ENCODE measurements around the gene PDLIM7.

The PDLIM7 gene

GRCh38 chr5:177450667-177451424 lies 46.6 kb downstream of the PDLIM7 start:
- no peaks in the 10 kb centered on the region for H4K20me1 ChIP-seq (ENCODE audit: insufficient read depth)
- H3K36me3 ChIP-seq (ENCODE audit: insufficient read depth): no peaks in the 10 kb centered on the region
- no peak overlapping the region for H2AFZ ChIP-seq (ENCODE audit: low read depth)
- no peaks in the 10 kb centered on the region for H3K79me2 ChIP-seq (ENCODE audit: insufficient read depth, low read depth)
- no peaks in the 10 kb centered on the region for H3K27me3 ChIP-seq (ENCODE audit: insufficient read depth, low read depth)
- H3K4me3 ChIP-seq (IDR thresholded peaks at IDR 0.05; ENCODE audit: insufficient read depth, low read depth, low read length): no peak overlapping the region
- H3K4me1 ChIP-seq (ENCODE audit: low read depth, poor library complexity, severe bottlenecking): peaks cover 7% of the 10 kb centered on the region
- no peak overlapping the region for H3K27ac ChIP-seq
- H3K9ac ChIP-seq: no peak overlapping the region
- TF ChIP-seq CTCF (conservative IDR thresholded peaks at IDR 0.05; ENCODE audit: low read depth, low read length): no peak
- no peak overlapping the region for H3K4me2 ChIP-seq

DNA sequence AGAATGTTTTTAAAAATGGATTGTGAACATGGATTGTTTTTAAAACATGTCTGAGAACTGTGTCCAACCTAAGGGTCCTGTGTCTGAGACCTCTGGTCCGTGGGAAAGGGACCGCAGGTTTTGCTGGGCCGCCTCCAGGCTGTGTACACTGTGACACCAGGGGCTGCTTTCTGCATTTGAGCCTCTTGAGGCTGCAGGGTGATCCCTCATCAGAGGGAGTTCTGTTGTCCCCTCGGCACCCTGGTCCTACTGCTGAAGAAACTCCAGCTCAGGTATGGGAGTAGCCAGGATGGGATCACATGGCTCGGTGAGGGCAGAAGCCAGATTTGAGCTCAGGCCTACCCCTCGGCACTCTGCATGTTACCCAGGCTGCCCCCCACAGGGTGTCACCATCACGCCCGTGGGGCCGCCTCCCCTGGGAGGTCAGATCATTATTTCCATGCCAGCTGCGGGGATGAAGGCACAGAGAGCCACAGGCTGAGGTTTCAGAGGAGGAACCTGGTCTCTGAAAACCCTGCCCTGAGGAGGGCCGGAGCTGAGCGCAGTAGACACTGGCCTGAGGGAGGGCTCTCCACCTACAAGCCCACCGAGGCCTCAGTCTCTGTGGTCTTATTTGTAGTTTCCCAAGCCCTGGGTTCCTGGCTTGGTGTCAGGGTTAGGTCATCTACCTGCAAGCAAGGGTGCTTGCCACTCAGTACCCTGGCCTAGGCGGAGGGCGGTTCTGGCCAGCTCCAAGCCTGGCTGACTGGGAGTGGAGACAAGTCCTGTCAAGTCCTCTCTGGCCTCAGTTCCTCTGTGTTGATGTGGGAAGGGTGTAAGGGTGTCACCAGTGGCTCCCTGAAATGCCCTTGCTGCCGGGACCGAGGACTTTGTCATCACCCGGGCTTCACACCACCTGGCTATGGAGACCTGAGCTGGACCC lies 48.0 kb downstream of the PDLIM7 start:
- H3K4me2 ChIP-seq: no peak overlapping the region

DNA sequence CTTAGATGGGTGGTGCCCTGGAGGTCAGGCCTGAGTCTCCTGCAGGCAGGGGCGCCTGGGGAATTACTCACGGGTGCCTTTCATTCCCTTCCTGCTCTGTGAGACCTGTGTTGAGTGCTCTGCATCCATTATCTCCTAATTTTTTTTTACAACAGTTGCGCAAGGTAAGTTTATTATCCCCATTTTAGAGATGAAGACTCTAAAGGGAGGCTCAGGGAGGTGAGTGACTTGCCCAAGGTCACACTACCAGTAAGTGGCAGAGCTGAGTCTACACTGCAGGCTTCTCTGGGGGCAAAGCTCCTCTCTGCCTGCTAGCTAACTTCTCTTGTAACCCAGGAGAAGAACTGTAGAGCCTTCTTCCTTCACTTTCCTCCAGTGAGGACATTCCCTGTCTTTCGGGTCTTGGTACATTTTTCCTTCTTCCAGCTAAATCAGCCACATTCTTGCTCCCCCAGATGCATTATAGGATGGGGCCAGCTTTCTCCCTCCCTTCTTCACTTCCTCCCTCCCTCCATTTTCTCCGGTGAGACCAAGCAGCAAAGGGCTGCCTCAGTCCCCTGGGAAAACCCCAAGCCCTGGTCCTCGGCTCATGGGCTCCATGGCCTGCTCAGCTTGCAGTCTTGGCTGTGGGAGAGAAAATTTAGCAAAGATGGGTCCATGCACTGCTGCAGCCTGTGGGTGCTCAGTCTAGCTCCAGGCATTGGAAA lies 49.0 kb downstream of the PDLIM7 start:
- Histone ChIP-seq H3K27ac (no peak overlapping the region), H3K27me3 (ENCODE audit: insufficient read depth, low read depth) (no peaks in the 10 kb centered on the region), H3K4me1 (ENCODE audit: low read depth, poor library complexity, severe bottlenecking) (peaks cover 31% of the 10 kb centered on the region), H3K9ac (no peak overlapping the region), H4K20me1 (ENCODE audit: insufficient read depth) (no peaks in the 10 kb centered on the region), H3K4me3 (IDR thresholded peaks at IDR 0.05; ENCODE audit: insufficient read depth, low read depth, low read length) (no peak overlapping the region), H2AFZ (ENCODE audit: low read depth) (no peak overlapping the region), H3K79me2 (ENCODE audit: insufficient read depth, low read depth) (no peaks in the 10 kb centered on the region), H3K36me3 (ENCODE audit: insufficient read depth) (no peaks in the 10 kb centered on the region), H3K4me2 (no peak overlapping the region)
- TF ChIP-seq CTCF (conservative IDR thresholded peaks at IDR 0.05; ENCODE audit: low read depth, low read length): no peak

More for the DNA sequence above, 48.0 kb downstream of the PDLIM7 start:
- Histone ChIP-seq H3K4me3 (IDR thresholded peaks at IDR 0.05; ENCODE audit: insufficient read depth, low read depth, low read length) (no peak overlapping the region), H3K9ac (no peak overlapping the region), H3K79me2 (ENCODE audit: insufficient read depth, low read depth) (no peaks in the 10 kb centered on the region), H2AFZ (ENCODE audit: low read depth) (no peak overlapping the region), H3K27me3 (ENCODE audit: insufficient read depth, low read depth) (no peaks in the 10 kb centered on the region), H3K27ac (no peak overlapping the region), H4K20me1 (ENCODE audit: insufficient read depth) (no peaks in the 10 kb centered on the region), H3K4me1 (ENCODE audit: low read depth, poor library complexity, severe bottlenecking) (peaks cover 21% of the 10 kb centered on the region), H3K36me3 (ENCODE audit: insufficient read depth) (no peaks in the 10 kb centered on the region)
- TF ChIP-seq CTCF (conservative IDR thresholded peaks at IDR 0.05; ENCODE audit: low read depth, low read length): no peak

DNA sequence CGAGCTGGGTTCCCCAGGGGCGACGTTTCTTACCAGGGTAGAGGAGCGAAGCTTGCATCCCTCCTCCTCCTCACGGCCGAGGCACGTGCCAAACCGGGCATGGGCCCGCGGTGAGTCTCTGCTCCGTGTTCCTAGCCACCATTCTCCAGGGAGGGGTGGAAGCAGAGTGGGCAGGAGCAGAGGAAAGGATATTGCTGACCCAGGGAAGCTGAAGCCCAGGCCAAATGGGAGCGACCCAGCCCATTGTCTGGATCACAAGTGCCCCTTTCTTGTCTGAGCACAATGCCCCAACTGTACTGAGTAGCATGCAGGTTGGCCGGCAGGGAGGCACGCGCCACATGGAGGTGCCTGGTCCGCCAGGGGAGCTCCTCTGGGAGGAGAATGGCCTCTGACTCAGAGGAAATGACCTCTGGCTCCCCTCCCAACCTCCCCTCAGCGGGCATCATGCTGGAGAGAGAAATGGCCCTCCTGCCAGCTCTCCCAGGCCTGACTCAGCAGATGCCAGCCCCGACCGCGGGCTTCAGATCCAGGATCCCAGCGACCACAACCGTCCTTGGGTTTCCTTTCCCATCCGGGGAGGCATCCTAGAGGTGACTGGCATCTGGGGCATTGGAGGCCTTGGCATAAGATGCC lies 49.7 kb downstream of the PDLIM7 start:
- no peak overlapping the region for H3K4me2 ChIP-seq
- no peak overlapping the region for H3K4me3 ChIP-seq (IDR thresholded peaks at IDR 0.05; ENCODE audit: insufficient read depth, low read depth, low read length)
- no peak overlapping the region for H2AFZ ChIP-seq (ENCODE audit: low read depth)
- peaks cover 31% of the 10 kb centered on the region for H3K4me1 ChIP-seq (ENCODE audit: low read depth, poor library complexity, severe bottlenecking)
- H3K9ac ChIP-seq: no peak overlapping the region
- no peaks in the 10 kb centered on the region for H3K36me3 ChIP-seq (ENCODE audit: insufficient read depth)
- H3K79me2 ChIP-seq (ENCODE audit: insufficient read depth, low read depth): no peaks in the 10 kb centered on the region
- H3K27ac ChIP-seq: no peak overlapping the region
- H3K27me3 ChIP-seq (ENCODE audit: insufficient read depth, low read depth): no peaks in the 10 kb centered on the region
- no peaks in the 10 kb centered on the region for H4K20me1 ChIP-seq (ENCODE audit: insufficient read depth)
- no peak for TF ChIP-seq CTCF (conservative IDR thresholded peaks at IDR 0.05; ENCODE audit: low read depth, low read length)
